ENCODE data around the gene EPHA4. TPM values are rescaled to one million over a fixed set of nuclear protein-coding genes. Genes with fewer than 3 reads are reported as not detected.

EPHA4 gene
- total RNA-seq, 4 donors from 2014 or later = 3.5 to 16.5 (median 12.4) TPM

GRCh38 chr2:221493391-221493790, 78.7 kb downstream of the EPHA4 start:
- Histone ChIP-seq H3K9me3 (no peaks in the 10 kb centered on the region), H3K36me3 (no peaks in the 10 kb centered on the region), H3K27ac (no peak overlapping the region), H3K4me3 (no peak overlapping the region), H3K27me3 (no peaks in the 10 kb centered on the region), H3K4me1 (peaks cover 0 to 9% (median 0%) of the 10 kb centered on the region in 4 donors)
- no peak for TF ChIP-seq POLR2A (IDR thresholded peaks at IDR 0.05)
- TF ChIP-seq, protein P1, sequence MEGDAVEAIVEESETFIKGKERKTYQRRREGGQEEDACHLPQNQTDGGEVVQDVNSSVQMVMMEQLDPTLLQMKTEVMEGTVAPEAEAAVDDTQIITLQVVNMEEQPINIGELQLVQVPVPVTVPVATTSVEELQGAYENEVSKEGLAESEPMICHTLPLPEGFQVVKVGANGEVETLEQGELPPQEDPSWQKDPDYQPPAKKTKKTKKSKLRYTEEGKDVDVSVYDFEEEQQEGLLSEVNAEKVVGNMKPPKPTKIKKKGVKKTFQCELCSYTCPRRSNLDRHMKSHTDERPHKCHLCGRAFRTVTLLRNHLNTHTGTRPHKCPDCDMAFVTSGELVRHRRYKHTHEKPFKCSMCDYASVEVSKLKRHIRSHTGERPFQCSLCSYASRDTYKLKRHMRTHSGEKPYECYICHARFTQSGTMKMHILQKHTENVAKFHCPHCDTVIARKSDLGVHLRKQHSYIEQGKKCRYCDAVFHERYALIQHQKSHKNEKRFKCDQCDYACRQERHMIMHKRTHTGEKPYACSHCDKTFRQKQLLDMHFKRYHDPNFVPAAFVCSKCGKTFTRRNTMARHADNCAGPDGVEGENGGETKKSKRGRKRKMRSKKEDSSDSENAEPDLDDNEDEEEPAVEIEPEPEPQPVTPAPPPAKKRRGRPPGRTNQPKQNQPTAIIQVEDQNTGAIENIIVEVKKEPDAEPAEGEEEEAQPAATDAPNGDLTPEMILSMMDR (IDR thresholded peaks at IDR 0.05) = no peak
- DNase-seq = no peak

DNA sequence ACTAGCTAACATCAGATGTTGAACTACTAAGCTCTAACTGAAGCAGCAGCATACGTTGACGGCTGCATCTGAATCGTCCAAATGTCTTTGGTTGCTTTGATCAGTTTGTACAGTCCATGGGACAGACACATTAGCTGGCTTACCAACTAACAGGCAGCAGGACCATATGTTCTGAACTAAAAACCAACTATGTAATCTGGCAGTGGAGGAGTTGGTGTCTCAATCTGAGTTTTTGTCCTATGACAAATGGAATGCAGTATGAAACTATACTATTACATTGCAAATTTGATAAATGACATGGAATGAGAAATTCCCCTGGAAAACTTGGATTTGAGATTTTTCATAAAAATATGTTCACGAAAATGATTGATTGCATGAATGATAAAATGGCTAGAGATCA, 79.5 kb downstream of the EPHA4 start:
- Histone ChIP-seq H3K27ac (no peak overlapping the region), H3K27me3 (no peaks in the 10 kb centered on the region), H3K9me3 (no peaks in the 10 kb centered on the region), H3K4me1 (peaks cover 0 to 9% (median 0%) of the 10 kb centered on the region in 4 donors), H3K36me3 (no peaks in the 10 kb centered on the region), H3K4me3 (no peak overlapping the region)
- TF ChIP-seq, protein P1 (IDR thresholded peaks at IDR 0.05) = no peak
- TF ChIP-seq POLR2A (IDR thresholded peaks at IDR 0.05) = no peak
- DNase-seq = no peak

DNA sequence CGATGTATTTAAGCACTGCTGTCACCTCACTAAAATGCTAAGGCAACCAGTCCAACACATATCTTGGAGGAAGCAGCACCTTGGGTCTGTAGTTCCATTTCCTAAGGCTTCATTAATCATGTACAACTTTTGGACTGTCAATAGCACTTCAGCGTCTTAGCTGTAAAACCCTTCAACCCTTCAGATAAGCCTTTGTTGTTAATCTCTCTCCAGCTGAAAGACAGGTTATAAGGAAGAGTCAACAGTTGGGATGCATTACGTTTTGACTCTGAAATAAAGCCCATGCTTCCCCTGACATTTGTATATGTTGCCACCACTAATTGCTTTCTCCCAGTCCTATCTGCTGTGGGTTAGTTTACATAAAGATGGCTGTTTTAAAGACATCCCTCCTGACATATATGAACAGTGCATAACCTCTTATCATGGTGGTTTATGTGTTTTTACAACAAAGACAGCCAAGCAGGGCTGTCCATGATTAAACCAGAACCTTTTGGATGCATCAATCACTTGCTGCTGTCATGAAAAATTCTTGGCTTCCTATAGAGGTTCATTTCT, 81.5 kb downstream of the EPHA4 start:
- H3K36me3 ChIP-seq = no peaks in the 10 kb centered on the region
- no peaks in the 10 kb centered on the region for H3K27me3 ChIP-seq
- TF ChIP-seq, protein P1 (IDR thresholded peaks at IDR 0.05) = no peak
- no peak for TF ChIP-seq POLR2A (IDR thresholded peaks at IDR 0.05)
- H3K9me3 ChIP-seq = no peaks in the 10 kb centered on the region
- H3K4me3 ChIP-seq = no peak overlapping the region
- H3K27ac ChIP-seq = no peak overlapping the region
- peaks cover 0 to 9% (median 0%) of the 10 kb centered on the region in 4 donors for H3K4me1 ChIP-seq
- DNase-seq = no peak

DNA sequence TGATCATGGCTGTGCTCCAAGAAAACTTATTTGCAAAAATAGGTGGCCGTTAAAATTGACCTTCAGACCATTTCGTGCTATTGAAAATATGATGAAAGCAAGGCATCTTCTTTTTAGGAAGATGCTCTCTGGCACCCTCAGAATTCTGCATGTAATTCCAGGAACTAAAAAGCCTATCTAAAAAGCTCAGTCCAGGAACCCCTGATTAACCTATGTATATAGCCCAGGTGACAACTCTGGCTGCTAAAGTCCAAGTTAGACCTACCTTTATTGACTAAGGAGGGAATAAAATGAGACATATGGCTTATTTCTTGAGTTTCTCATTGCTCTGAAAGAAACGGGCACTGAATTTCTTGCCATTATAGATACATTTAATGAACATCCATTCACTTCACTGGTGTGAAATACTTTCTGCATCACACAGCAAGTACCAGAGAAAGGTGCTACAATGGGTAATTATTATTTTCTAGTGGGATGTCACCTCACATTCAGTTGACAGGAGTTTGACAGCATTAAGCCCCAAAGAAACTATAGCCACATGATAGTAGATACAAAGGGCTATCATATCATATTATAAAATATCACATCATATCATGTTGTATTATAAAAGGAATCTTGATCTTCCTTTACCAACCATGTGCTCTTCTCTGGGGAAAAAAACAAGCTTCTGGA, 83.8 kb downstream of the EPHA4 start:
- no peaks in the 10 kb centered on the region for H3K27me3 ChIP-seq
- no peak overlapping the region for H3K27ac ChIP-seq
- no peak for DNase-seq

GRCh38 chr2:221486106-221486505, 86.0 kb downstream of the EPHA4 start:
- H3K9me3 ChIP-seq = no peaks in the 10 kb centered on the region
- peaks cover 0 to 9% (median 0%) of the 10 kb centered on the region in 4 donors for H3K4me1 ChIP-seq
- H3K4me3 ChIP-seq = no peak overlapping the region
- no peaks in the 10 kb centered on the region for H3K36me3 ChIP-seq
- no peak overlapping the region for H3K27ac ChIP-seq
- DNase-seq = no peak
- no peaks in the 10 kb centered on the region for H3K27me3 ChIP-seq
- TF ChIP-seq POLR2A (IDR thresholded peaks at IDR 0.05) = no peak
- TF ChIP-seq, protein P1 (IDR thresholded peaks at IDR 0.05) = no peak

More for the DNA sequence above, 83.8 kb downstream of the EPHA4 start:
- Histone ChIP-seq H3K4me3 (no peak overlapping the region), H3K9me3 (no peaks in the 10 kb centered on the region), H3K36me3 (no peaks in the 10 kb centered on the region), H3K4me1 (peaks cover 0 to 9% (median 0%) of the 10 kb centered on the region in 4 donors)
- TF ChIP-seq, protein P1 (IDR thresholded peaks at IDR 0.05) = no peak
- no peak for TF ChIP-seq POLR2A (IDR thresholded peaks at IDR 0.05)

Data from Peyer's patch (tissue), 4 donors.